ENCODE measurements around the gene GALNTL6. TPM values are rescaled to one million over a fixed set of nuclear protein-coding genes. Genes with fewer than 3 reads are reported as not detected.

Gene GALNTL6
- total and polyA plus RNA-seq, 4 donors, result 0.08 to 0.09 (median 0.09) TPM; not detected in 1

- TF ChIP-seq CTCF (IDR thresholded peaks at IDR 0.05; ENCODE audit: control extremely low read depth, extremely low read depth), result no peak
- no peak for DNase-seq
- ATAC-seq (ENCODE audit: insufficient read depth, low FRiP score), result no peak
- H3K4me3 ChIP-seq, result no peak overlapping the region
- no peak overlapping the region for H3K9ac ChIP-seq (ENCODE audit: insufficient read depth in 1 of 2, low read length in 2 of 2)
- 62 to 75% methylated on average over 11 of the region's 11 CpGs for WGBS, 2 donors
- H3K9me3 ChIP-seq (ENCODE audit: control insufficient read depth in 4 of 4, insufficient read depth in 3 of 4, low read length in 3 of 4), result peaks cover 0 to 5% (median 0%) of the 10 kb centered on the region in 4 donors
- H3K27me3 ChIP-seq (ENCODE audit: control insufficient read depth in 3 of 3, insufficient read depth in 3 of 3, low read length in 2 of 3), result peaks cover 0 to 36% (median 35%) of the 10 kb centered on the region in 3 donors
- H3K27ac ChIP-seq (ENCODE audit: low read depth in 1 of 2, low read length in 1 of 2), result no peak overlapping the region
- H3K36me3 ChIP-seq (ENCODE audit: control insufficient read depth in 4 of 4, insufficient read depth in 4 of 4, low read length in 4 of 4), result no peaks in the 10 kb centered on the region
- peaks cover 0 to 12% (median 2%) of the 10 kb centered on the region in 5 donors for H3K4me1 ChIP-seq (ENCODE audit: control insufficient read depth in 5 of 5, insufficient read depth in 5 of 5, low read length in 5 of 5)
These were observed 1.3 kb downstream of the GALNTL6 start for GRCh38 chr4:171814545-171814944.

GRCh38 chr4:171817026-171817425 is 3.8 kb downstream of the GALNTL6 start:
- H3K27me3 ChIP-seq (ENCODE audit: control insufficient read depth in 3 of 3, insufficient read depth in 3 of 3, low read length in 2 of 3), result peaks cover 0 to 31% (median 27%) of the 10 kb centered on the region in 3 donors
- no peak for TF ChIP-seq CTCF (IDR thresholded peaks at IDR 0.05; ENCODE audit: control extremely low read depth, extremely low read depth)
- no peaks in the 10 kb centered on the region for H3K36me3 ChIP-seq (ENCODE audit: control insufficient read depth in 4 of 4, insufficient read depth in 4 of 4, low read length in 4 of 4)
- no peak overlapping the region for H3K9ac ChIP-seq (ENCODE audit: insufficient read depth in 1 of 2, low read length in 2 of 2)
- WGBS, 2 donors, result 81 to 93% methylated on average over 1 of the region's 1 CpG
- no peak for ATAC-seq (ENCODE audit: insufficient read depth, low FRiP score)
- H3K9me3 ChIP-seq (ENCODE audit: control insufficient read depth in 4 of 4, insufficient read depth in 3 of 4, low read length in 3 of 4), result peaks cover 0 to 5% (median 0%) of the 10 kb centered on the region in 4 donors
- H3K27ac ChIP-seq (ENCODE audit: low read depth in 1 of 2, low read length in 1 of 2), result no peak overlapping the region
- H3K4me1 ChIP-seq (ENCODE audit: control insufficient read depth in 5 of 5, insufficient read depth in 5 of 5, low read length in 5 of 5), result peaks cover 0 to 12% (median 2%) of the 10 kb centered on the region in 5 donors
- H3K4me3 ChIP-seq, result no peak overlapping the region
- DNase-seq, result no peak

GRCh38 chr4:171834640-171835039 is 21.4 kb downstream of the GALNTL6 start:
- TF ChIP-seq CTCF (IDR thresholded peaks at IDR 0.05; ENCODE audit: control extremely low read depth, extremely low read depth), result no peak
- WGBS, 2 donors, result 37 to 50% methylated on average over 3 of the region's 3 CpGs
- ATAC-seq (ENCODE audit: insufficient read depth, low FRiP score), result no peak

GRCh38 chr4:171843456-171843855 is 30.3 kb downstream of the GALNTL6 start:
- H3K9me3 ChIP-seq (ENCODE audit: control insufficient read depth in 4 of 4, insufficient read depth in 3 of 4, low read length in 3 of 4), result no peaks in the 10 kb centered on the region
- no peak overlapping the region for H3K27ac ChIP-seq (ENCODE audit: low read depth in 1 of 2, low read length in 1 of 2)
- H3K4me3 ChIP-seq, result no peak overlapping the region
- no peaks in the 10 kb centered on the region for H3K4me1 ChIP-seq (ENCODE audit: control insufficient read depth in 5 of 5, insufficient read depth in 5 of 5, low read length in 5 of 5)
- TF ChIP-seq CTCF (IDR thresholded peaks at IDR 0.05; ENCODE audit: control extremely low read depth, extremely low read depth), result no peak
- H3K27me3 ChIP-seq (ENCODE audit: control insufficient read depth in 3 of 3, insufficient read depth in 3 of 3, low read length in 2 of 3), result no peaks in the 10 kb centered on the region
- no peaks in the 10 kb centered on the region for H3K36me3 ChIP-seq (ENCODE audit: control insufficient read depth in 4 of 4, insufficient read depth in 4 of 4, low read length in 4 of 4)
- 88 to 94% methylated on average over 1 of the region's 1 CpG for WGBS, 2 donors
- no peak overlapping the region for H3K9ac ChIP-seq (ENCODE audit: insufficient read depth in 1 of 2, low read length in 2 of 2)
- no peak for ATAC-seq (ENCODE audit: insufficient read depth, low FRiP score)
- no peak for DNase-seq

More at GRCh38 chr4:171834640-171835039, 21.4 kb downstream of the GALNTL6 start:
- H3K4me3 ChIP-seq, result no peak overlapping the region
- no peak for DNase-seq
- no peaks in the 10 kb centered on the region for H3K36me3 ChIP-seq (ENCODE audit: control insufficient read depth in 4 of 4, insufficient read depth in 4 of 4, low read length in 4 of 4)
- no peaks in the 10 kb centered on the region for H3K9me3 ChIP-seq (ENCODE audit: control insufficient read depth in 4 of 4, insufficient read depth in 3 of 4, low read length in 3 of 4)
- H3K9ac ChIP-seq (ENCODE audit: insufficient read depth in 1 of 2, low read length in 2 of 2), result no peak overlapping the region
- H3K27me3 ChIP-seq (ENCODE audit: control insufficient read depth in 3 of 3, insufficient read depth in 3 of 3, low read length in 2 of 3), result no peaks in the 10 kb centered on the region
- no peak overlapping the region for H3K27ac ChIP-seq (ENCODE audit: low read depth in 1 of 2, low read length in 1 of 2)
- H3K4me1 ChIP-seq (ENCODE audit: control insufficient read depth in 5 of 5, insufficient read depth in 5 of 5, low read length in 5 of 5), result no peaks in the 10 kb centered on the region
